Measurements from ENCODE around the gene KIF6.

DNA sequence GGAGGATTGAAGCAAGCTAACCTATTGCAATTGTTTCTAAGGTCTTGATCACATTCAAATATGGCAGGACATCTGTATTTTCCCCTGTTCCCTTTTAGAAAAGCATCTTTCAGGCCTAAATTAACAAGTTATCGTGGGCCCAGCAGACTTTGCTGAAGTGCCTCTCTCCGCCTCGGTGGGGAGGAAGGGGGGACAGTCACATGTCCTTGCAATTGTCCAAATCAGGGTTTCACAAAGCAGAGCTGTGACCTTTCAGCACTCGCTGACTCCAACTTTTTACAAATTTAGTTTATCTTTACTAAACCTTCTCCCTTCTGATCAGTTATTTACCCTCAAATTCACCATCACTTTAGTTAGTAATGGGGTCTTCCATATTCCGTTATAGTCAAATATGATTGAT lies 328.4 kb downstream of the KIF6 start:
- TF ChIP-seq, protein P1, sequence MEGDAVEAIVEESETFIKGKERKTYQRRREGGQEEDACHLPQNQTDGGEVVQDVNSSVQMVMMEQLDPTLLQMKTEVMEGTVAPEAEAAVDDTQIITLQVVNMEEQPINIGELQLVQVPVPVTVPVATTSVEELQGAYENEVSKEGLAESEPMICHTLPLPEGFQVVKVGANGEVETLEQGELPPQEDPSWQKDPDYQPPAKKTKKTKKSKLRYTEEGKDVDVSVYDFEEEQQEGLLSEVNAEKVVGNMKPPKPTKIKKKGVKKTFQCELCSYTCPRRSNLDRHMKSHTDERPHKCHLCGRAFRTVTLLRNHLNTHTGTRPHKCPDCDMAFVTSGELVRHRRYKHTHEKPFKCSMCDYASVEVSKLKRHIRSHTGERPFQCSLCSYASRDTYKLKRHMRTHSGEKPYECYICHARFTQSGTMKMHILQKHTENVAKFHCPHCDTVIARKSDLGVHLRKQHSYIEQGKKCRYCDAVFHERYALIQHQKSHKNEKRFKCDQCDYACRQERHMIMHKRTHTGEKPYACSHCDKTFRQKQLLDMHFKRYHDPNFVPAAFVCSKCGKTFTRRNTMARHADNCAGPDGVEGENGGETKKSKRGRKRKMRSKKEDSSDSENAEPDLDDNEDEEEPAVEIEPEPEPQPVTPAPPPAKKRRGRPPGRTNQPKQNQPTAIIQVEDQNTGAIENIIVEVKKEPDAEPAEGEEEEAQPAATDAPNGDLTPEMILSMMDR (optimal IDR thresholded peaks at IDR 0.05 in 1 of 3, IDR thresholded peaks at IDR 0.05 in 1 of 3, conservative IDR thresholded peaks at IDR 0.05 in 1 of 3; ENCODE audit: extremely low read depth in 1 of 3, insufficient read depth in 2 of 3, low read length in 3 of 3) = no peak
- TF ChIP-seq EZH2 (IDR thresholded peaks at IDR 0.05; ENCODE audit: low read length) = no peak
